Measurements from ENCODE around the gene NTNG1. TPM values are rescaled to one million over a fixed set of nuclear protein-coding genes. Genes with fewer than 3 reads are reported as not detected.

Gene NTNG1
- total and polyA plus RNA-seq, 2 of the 13 experiments (the other 11 are each of a cell fraction or from before 2014, with no cell fraction given): not detected

GRCh38 chr1:107532318-107532717 is 391.5 kb downstream of the NTNG1 start (continued):
- TF ChIP-seq ZNF512 (CRISPR knock-in tag; IDR thresholded peaks at IDR 0.05) (no peak), ZNF678 (CRISPR knock-in tag; IDR thresholded peaks at IDR 0.05) (no peak), ZNF883 (CRISPR knock-in tag; IDR thresholded peaks at IDR 0.05; ENCODE audit: not compliant biosample characterization) (no peak), SNAPC2 (CRISPR knock-in tag; IDR thresholded peaks at IDR 0.05) (no peak), ZKSCAN8 (CRISPR knock-in tag; IDR thresholded peaks at IDR 0.05; ENCODE audit: borderline replicate concordance) (no peak), MATR3 (CRISPR knock-in tag; IDR thresholded peaks at IDR 0.05) (no peak), GLMP (CRISPR knock-in tag; IDR thresholded peaks at IDR 0.05; ENCODE audit: borderline replicate concordance) (no peak), DNMT1 (CRISPR knock-in tag; IDR thresholded peaks at IDR 0.05) (no peak), MAX (IDR thresholded peaks at IDR 0.05) (no peak), ZNF589 (CRISPR knock-in tag; conservative IDR thresholded peaks at IDR 0.05) (no peak), HNRNPL (IDR thresholded peaks at IDR 0.05; ENCODE audit: low read depth, low read length) (no peak), SOX6 (IDR thresholded peaks at IDR 0.05) (no peak), SOX6 (CRISPR knock-in tag; IDR thresholded peaks at IDR 0.05) (peak; percentile 96), RXRA (CRISPR knock-in tag; IDR thresholded peaks at IDR 0.05) (peak; percentile 79; the same call in 1 of the 2 replicates), ZNF597 (CRISPR knock-in tag; IDR thresholded peaks at IDR 0.05) (no peak), CEBPB (IDR thresholded peaks at IDR 0.05; ENCODE audit: borderline replicate concordance, low read depth, low read length) (no peak), NR0B2 (CRISPR knock-in tag; IDR thresholded peaks at IDR 0.05) (no peak), YEATS2 (CRISPR knock-in tag; IDR thresholded peaks at IDR 0.05; ENCODE audit: borderline replicate concordance) (0 out of 2 replicates have a peak, but pooled peaks have one; percentile 16), ZNF687 (CRISPR knock-in tag; IDR thresholded peaks at IDR 0.05) (0 out of 2 replicates have a peak, but pooled peaks have one; percentile 42), MTF2 (CRISPR knock-in tag; IDR thresholded peaks at IDR 0.05; ENCODE audit: borderline replicate concordance) (no peak), ZNF17 (CRISPR knock-in tag; IDR thresholded peaks at IDR 0.05) (no peak), ZNF766 (CRISPR knock-in tag; IDR thresholded peaks at IDR 0.05; ENCODE audit: borderline replicate concordance) (no peak), GATAD2A (CRISPR knock-in tag; IDR thresholded peaks at IDR 0.05) (peak; percentile 47)
